SK-N-SH (cell line): ENCODE measurements around the gene KCNT1. TPM values are rescaled to one million over a fixed set of nuclear protein-coding genes. Genes with fewer than 3 reads are reported as not detected.

ENCODE experiments used
- CTCF ChIA-PET: fragments of 300-600, 350-600 bp; formaldehyde crosslinking; extraction: SDS; loops from one replicate; lab custom pipeline; 2021; lab: Yijun Ruan, JAX
- POLR2A ChIA-PET: fragments of 350-600 bp; sonication (Branson Sonifier 250); formaldehyde crosslinking; extraction: SDS; loops from one replicate; lab custom pipeline; 2020; ENCODE audit warnings: antibody characterized with exemption, inconsistent platforms; lab: Yijun Ruan, JAX
- DNase-seq: peaks from one replicate; pipeline ENCODE4 v3.0.0; 2012
- H2AFZ ChIP-seq: fragments of 200-600 bp; sonication (generic); 2 replicates; pipeline ENCODE4 v1.8.1; 2016; ENCODE audit warnings: antibody characterized with exemption, mild to moderate bottlenecking, low read depth
- H3F3A ChIP-seq: fragments of 200-600 bp; sonication (generic); replicated peaks from 2 replicates; pipeline ENCODE3; 2016; ENCODE audit warnings: antibody characterized with exemption, mild to moderate bottlenecking; ENCODE audit not compliant: insufficient read depth
- H3K27ac ChIP-seq, 2 experiments: fragments of 200-500 bp in 1 of 2; fragments of 200-600 bp in 1 of 2; sonication (Bioruptor generic) in 1 of 2; sonication (generic), shearing (Covaris generic) in 1 of 2; 2 replicates each; pipeline versions ENCODE4 v1.5.1 to v1.6.1; 2014 to 2016; ENCODE audit warnings: low read depth in 2 of 2, inconsistent platforms in 1 of 2, low read length in 1 of 2, mild to moderate bottlenecking in 1 of 2, mixed read lengths in 1 of 2
- H3K27me3 ChIP-seq: fragments of 200-600 bp; sonication (generic), shearing (Covaris generic); 2 replicates; pipeline ENCODE4 v1.6.1; 2016; ENCODE audit warnings: mixed run types; ENCODE audit not compliant: insufficient read depth
- H3K36me3 ChIP-seq, 2 experiments: fragments of 200-500 bp in 1 of 2; fragments of 200-600 bp in 1 of 2; sonication (Bioruptor generic) in 1 of 2; sonication (generic) in 1 of 2; replicated peaks in 1 of 2; 2 replicates each; pipeline versions ENCODE3 to v1.5.1; 2014 to 2016; ENCODE audit warnings: low read length in 1 of 2, mild to moderate bottlenecking in 1 of 2; ENCODE audit not compliant: insufficient read depth in 2 of 2, control insufficient read depth in 1 of 2
- H3K4me1 ChIP-seq, 2 experiments: fragments of 200-500 bp in 1 of 2; fragments of 200-600 bp in 1 of 2; sonication (Bioruptor generic) in 1 of 2; sonication (generic), shearing (Covaris generic) in 1 of 2; 2 replicates each; pipeline versions ENCODE4 v1.5.1 to v1.6.1; 2014 to 2016; ENCODE audit warnings: low read depth in 1 of 2, low read length in 1 of 2, mixed run types in 1 of 2; ENCODE audit not compliant: insufficient read depth in 2 of 2, control insufficient read depth in 1 of 2
- H3K4me2 ChIP-seq: fragments of 200-600 bp; sonication (generic), shearing (Covaris generic); 2 replicates; pipeline ENCODE4 v1.6.1; 2017; ENCODE audit warnings: mixed run types
- H3K4me3 ChIP-seq, 2 experiments: fragments of 200-500 bp in 1 of 2; fragments of 200-600 bp in 1 of 2; sonication (Bioruptor generic) in 1 of 2; sonication (generic), shearing (Covaris generic) in 1 of 2; 2 replicates each; pipeline versions ENCODE4 v1.5.1 to v1.8.1; 2014 to 2016; ENCODE audit warnings: low read depth in 2 of 2, inconsistent platforms in 1 of 2, low read length in 1 of 2, mild to moderate bottlenecking in 1 of 2, mixed read lengths in 1 of 2, moderate library complexity in 1 of 2
- H3K79me2 ChIP-seq: fragments of 200-600 bp; sonication (generic); 2 replicates; pipeline ENCODE4 v1.8.1; 2017; ENCODE audit warnings: mild to moderate bottlenecking; ENCODE audit not compliant: insufficient read depth
- H3K9ac ChIP-seq: fragments of 200-600 bp; sonication (generic); 2 replicates; pipeline ENCODE4 v1.6.1; 2017; ENCODE audit warnings: mixed run types
- H3K9me2 ChIP-seq: fragments of 200-600 bp; sonication (generic); 2 replicates; pipeline ENCODE4 v1.6.1; 2017; ENCODE audit warnings: mixed run types
- H3K9me3 ChIP-seq: fragments of 200-600 bp; sonication (generic); 2 replicates; pipeline ENCODE4 v1.6.1; 2017; ENCODE audit warnings: mixed run types, mild to moderate bottlenecking, moderate library complexity
- H4K20me1 ChIP-seq: fragments of 200-600 bp; sonication (generic); 2 replicates; pipeline ENCODE4 v1.6.1; 2017; ENCODE audit warnings: mild to moderate bottlenecking, mixed run types; ENCODE audit not compliant: insufficient read depth
- CHD2 ChIP-seq: fragments of 150-350 bp; IDR thresholded peaks from 2 replicates; pipeline ENCODE4 v1.6.1; 2018; ENCODE audit warnings: low read length; ENCODE audit not compliant: partially characterized antibody
- FOSL2 ChIP-seq: IDR thresholded peaks from 2 replicates; pipeline ENCODE4 v1.4.0; 2012; ENCODE audit warnings: low read depth, mild to moderate bottlenecking, moderate library complexity, borderline replicate concordance
- FOXJ3 ChIP-seq: sonication (generic); formaldehyde crosslinking; IDR thresholded peaks from 2 replicates; pipeline ENCODE4 v1.5.1; 2020; ENCODE audit warnings: mild to moderate bottlenecking, missing genetic modification reagents
- GATA2 ChIP-seq: sonication (generic); formaldehyde crosslinking; IDR thresholded peaks from 2 replicates; pipeline ENCODE4 v1.5.0; 2020; ENCODE audit warnings: mild to moderate bottlenecking, missing genetic modification reagents
- NRF1 ChIP-seq: IDR thresholded peaks from 2 replicates; pipeline ENCODE4 v1.6.1; 2012; ENCODE audit warnings: low read depth, mild to moderate bottlenecking, low read length
- POLR2AphosphoS5 ChIP-seq: IDR thresholded peaks from 2 replicates; pipeline ENCODE4 v1.6.1; 2012; ENCODE audit warnings: low read depth, low read length
- SMC3 ChIP-seq: IDR thresholded peaks from 2 replicates; pipeline ENCODE4 v1.6.1; 2012; ENCODE audit warnings: low read depth, low read length, improper control_type of control experiment
- ZBTB33 ChIP-seq: IDR thresholded peaks from 2 replicates; pipeline ENCODE4 v1.4.0; 2012; ENCODE audit warnings: low read depth, borderline replicate concordance
- WGBS: methylation state at CpG from one replicate; pipeline ENCODE4 v1.1.6; 2017; ENCODE audit warnings: low lambda C conversion rate; 5-methylcytosine and 5-hydroxymethylcytosine counted together
- polyA plus RNA-seq, 3 experiments: library from polyadenylated mRNA; depleted of rRNA; stranded (reverse); fragments of >200 nt; gene quantifications; 2 replicates each; pipeline ENCODE4 v1.2.3, GENCODE V29; 2012
- TF ChIP-seq, protein P1 (sequence below): IDR thresholded peaks from 2 replicates; pipeline ENCODE4; 2012
- TF ChIP-seq, protein P2 (sequence below): fragments of 150-350 bp; IDR thresholded peaks from 2 replicates; pipeline ENCODE4 v1.6.1; 2017; ENCODE audit warnings: antibody characterized with exemption, low read length, low read depth, borderline replicate concordance
- TF ChIP-seq, protein P3 (sequence below): IDR thresholded peaks from 2 replicates; pipeline ENCODE4 v1.6.1; 2012; ENCODE audit warnings: mild to moderate bottlenecking, low read depth, low read length, moderate library complexity
- TF ChIP-seq, protein P4 (sequence below): fragments of 200-600 bp; sonication (generic); IDR thresholded peaks from 2 replicates; pipeline ENCODE4 v1.6.1; 2017; ENCODE audit warnings: antibody characterized with exemption, mild to moderate bottlenecking, moderate library complexity

Gene KCNT1
- polyA plus RNA-seq, 1 of the 3 experiments (the other 2 are of a cell fraction): 0.08 TPM

DNA sequence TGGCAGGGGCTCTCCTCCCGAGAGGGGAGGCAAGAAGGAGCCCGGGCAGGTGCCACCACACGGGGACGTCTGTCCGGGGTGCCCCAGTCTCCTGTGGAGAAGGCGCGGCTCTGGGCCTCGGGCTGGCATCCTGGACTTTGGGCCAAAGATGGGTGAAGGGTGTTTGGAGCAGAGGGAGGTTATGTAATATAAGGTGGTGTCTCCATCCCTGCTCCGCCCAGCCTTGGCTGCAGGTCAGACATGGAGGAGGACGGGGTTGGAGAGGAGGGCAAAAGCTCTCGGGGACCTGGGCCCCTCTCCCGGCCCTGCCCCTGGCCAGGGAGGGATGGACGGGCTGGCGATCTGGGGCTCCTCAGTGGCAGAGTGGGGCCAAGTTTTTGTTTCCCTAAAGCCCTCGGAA lies 1.5 kb upstream of the KCNT1 start:
- H3K79me2 ChIP-seq: no peaks in the 10 kb centered on the region
- peaks cover 0 to 20% of the 10 kb centered on the region in 2 experiments; a peak in 1 of 4 replicates for H3K4me1 ChIP-seq
- no peaks in the 10 kb centered on the region for H3K9me3 ChIP-seq
- POLR2A ChIA-PET: no interaction called here
- H2AFZ ChIP-seq: no peak overlapping the region
- WGBS: 66% methylated on average over 10 of the region's 15 CpGs
- no peaks in the 10 kb centered on the region for H3K9me2 ChIP-seq
- H3F3A ChIP-seq: no peaks in the 10 kb centered on the region
- CTCF ChIA-PET: interaction anchor here (0.6 to 1.4 kb wide), 3 partner anchors 98 to 422 kb away, joined by 3 read pairs; no protein-coding TSS in a partner anchor
- no peak for DNase-seq
- no peaks in the 10 kb centered on the region for H3K36me3 ChIP-seq
- no peak overlapping the region for H3K27ac ChIP-seq
- no peak overlapping the region for H3K9ac ChIP-seq
- H3K27me3 ChIP-seq: no peaks in the 10 kb centered on the region
- no peak overlapping the region for H3K4me3 ChIP-seq
- no peaks in the 10 kb centered on the region for H4K20me1 ChIP-seq
- TF ChIP-seq, protein P1, sequence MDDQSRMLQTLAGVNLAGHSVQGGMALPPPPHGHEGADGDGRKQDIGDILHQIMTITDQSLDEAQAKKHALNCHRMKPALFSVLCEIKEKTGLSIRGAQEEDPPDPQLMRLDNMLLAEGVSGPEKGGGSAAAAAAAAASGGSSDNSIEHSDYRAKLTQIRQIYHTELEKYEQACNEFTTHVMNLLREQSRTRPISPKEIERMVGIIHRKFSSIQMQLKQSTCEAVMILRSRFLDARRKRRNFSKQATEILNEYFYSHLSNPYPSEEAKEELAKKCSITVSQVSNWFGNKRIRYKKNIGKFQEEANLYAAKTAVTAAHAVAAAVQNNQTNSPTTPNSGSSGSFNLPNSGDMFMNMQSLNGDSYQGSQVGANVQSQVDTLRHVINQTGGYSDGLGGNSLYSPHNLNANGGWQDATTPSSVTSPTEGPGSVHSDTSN: no peak
- TF ChIP-seq GATA2 (CRISPR knock-in tag): no peak
- TF ChIP-seq, protein P2, sequence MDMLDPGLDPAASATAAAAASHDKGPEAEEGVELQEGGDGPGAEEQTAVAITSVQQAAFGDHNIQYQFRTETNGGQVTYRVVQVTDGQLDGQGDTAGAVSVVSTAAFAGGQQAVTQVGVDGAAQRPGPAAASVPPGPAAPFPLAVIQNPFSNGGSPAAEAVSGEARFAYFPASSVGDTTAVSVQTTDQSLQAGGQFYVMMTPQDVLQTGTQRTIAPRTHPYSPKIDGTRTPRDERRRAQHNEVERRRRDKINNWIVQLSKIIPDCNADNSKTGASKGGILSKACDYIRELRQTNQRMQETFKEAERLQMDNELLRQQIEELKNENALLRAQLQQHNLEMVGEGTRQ: no peak
- no peak for TF ChIP-seq SMC3
- H3K4me2 ChIP-seq: no peak overlapping the region

DNA sequence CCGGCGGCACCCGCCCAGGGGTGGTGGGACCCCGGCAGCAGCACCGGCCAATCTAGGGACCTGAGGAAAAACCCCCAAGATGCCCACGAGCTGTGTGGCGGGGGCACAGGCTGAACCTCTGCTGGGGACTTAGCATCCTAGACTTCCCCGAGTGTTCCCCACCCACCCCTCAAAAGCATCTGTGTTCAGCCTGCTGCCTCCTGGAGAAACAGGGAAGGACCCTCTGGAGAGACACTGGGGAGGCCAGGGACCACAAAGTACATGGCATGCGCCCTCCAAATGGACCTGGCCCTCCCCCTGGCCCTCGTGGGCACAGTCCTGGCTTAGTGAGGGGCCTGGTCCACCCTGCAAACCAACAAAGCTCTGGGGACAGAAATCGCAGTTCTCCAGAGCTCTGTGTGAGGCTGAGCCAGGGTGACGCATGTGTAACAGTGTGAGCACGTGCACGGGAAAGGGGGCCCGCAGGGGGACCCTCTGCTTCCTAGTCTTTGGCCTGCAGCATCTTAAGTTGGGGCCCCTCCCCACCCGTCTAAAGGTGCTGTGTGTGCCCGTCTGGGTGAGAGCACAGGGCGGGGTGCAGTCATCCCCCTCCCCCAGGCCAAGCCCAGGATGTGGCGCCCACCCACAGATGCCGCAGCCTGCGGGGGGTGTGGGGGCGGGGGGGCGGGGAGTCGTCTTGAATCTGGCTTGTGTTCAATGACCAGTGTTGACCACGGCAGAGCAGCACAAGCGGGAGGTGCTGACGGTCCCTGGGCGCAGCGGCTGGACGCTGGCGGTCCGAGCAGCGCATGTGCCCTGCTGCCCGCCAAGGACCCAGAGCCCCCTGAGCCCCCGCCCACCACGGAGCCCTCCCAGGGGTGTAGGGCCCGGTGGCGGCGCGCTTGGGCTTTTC lies 672 bp upstream of the KCNT1 start:
- Histone ChIP-seq H3F3A (no peaks in the 10 kb centered on the region), H2AFZ (no peak overlapping the region), H3K9me2 (no peaks in the 10 kb centered on the region), H3K9ac (no peak overlapping the region), H4K20me1 (no peaks in the 10 kb centered on the region), H3K4me2 (peak overlapping the region; percentile 37; the same call in 1 of the 2 replicates), H3K9me3 (no peaks in the 10 kb centered on the region), H3K27ac (no peak overlapping the region; a peak in 1 of 4 replicates), H3K27me3 (no peaks in the 10 kb centered on the region), H3K79me2 (no peaks in the 10 kb centered on the region), H3K4me3 (peak overlapping the region in 1 of 2 experiments; percentile 30; a peak in 2 of 4 replicates), H3K4me1 (peaks cover 0 to 23% of the 10 kb centered on the region in 2 experiments; a peak in 1 of 4 replicates), H3K36me3 (no peaks in the 10 kb centered on the region)
- DNase-seq: peak; percentile 57
- TF ChIP-seq, protein P3, sequence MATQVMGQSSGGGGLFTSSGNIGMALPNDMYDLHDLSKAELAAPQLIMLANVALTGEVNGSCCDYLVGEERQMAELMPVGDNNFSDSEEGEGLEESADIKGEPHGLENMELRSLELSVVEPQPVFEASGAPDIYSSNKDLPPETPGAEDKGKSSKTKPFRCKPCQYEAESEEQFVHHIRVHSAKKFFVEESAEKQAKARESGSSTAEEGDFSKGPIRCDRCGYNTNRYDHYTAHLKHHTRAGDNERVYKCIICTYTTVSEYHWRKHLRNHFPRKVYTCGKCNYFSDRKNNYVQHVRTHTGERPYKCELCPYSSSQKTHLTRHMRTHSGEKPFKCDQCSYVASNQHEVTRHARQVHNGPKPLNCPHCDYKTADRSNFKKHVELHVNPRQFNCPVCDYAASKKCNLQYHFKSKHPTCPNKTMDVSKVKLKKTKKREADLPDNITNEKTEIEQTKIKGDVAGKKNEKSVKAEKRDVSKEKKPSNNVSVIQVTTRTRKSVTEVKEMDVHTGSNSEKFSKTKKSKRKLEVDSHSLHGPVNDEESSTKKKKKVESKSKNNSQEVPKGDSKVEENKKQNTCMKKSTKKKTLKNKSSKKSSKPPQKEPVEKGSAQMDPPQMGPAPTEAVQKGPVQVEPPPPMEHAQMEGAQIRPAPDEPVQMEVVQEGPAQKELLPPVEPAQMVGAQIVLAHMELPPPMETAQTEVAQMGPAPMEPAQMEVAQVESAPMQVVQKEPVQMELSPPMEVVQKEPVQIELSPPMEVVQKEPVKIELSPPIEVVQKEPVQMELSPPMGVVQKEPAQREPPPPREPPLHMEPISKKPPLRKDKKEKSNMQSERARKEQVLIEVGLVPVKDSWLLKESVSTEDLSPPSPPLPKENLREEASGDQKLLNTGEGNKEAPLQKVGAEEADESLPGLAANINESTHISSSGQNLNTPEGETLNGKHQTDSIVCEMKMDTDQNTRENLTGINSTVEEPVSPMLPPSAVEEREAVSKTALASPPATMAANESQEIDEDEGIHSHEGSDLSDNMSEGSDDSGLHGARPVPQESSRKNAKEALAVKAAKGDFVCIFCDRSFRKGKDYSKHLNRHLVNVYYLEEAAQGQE: no peak
- TF ChIP-seq FOXJ3 (CRISPR knock-in tag) (no peak), POLR2AphosphoS5 (no peak), CHD2 (no peak), NRF1 (no peak), FOSL2 (no peak), ZBTB33 (no peak)
- TF ChIP-seq, protein P4, sequence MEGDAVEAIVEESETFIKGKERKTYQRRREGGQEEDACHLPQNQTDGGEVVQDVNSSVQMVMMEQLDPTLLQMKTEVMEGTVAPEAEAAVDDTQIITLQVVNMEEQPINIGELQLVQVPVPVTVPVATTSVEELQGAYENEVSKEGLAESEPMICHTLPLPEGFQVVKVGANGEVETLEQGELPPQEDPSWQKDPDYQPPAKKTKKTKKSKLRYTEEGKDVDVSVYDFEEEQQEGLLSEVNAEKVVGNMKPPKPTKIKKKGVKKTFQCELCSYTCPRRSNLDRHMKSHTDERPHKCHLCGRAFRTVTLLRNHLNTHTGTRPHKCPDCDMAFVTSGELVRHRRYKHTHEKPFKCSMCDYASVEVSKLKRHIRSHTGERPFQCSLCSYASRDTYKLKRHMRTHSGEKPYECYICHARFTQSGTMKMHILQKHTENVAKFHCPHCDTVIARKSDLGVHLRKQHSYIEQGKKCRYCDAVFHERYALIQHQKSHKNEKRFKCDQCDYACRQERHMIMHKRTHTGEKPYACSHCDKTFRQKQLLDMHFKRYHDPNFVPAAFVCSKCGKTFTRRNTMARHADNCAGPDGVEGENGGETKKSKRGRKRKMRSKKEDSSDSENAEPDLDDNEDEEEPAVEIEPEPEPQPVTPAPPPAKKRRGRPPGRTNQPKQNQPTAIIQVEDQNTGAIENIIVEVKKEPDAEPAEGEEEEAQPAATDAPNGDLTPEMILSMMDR: no peak
- TF ChIP-seq, protein P1: no peak
- WGBS: 80% methylated on average over 1 of the region's 40 CpGs
- ChIA-PET POLR2A (no interaction called here), CTCF (interaction anchor here (0.7 to 4.3 kb wide), 7 partner anchors 8 to 187 kb away, joined by 3 to 32 read pairs (median 4); no protein-coding TSS in a partner anchor)
